HK-2 (cell line): Measurements from ENCODE around the gene ZMYM1.
"Not testable (repeated sequence)": the region's sequence is repeated elsewhere in the genome, so short reads cannot be mapped to it uniquely, and the experiment has no call there.

ENCODE experiments used
- DNase-seq: peaks from one replicate; pipeline ENCODE4 v3.0.0-alpha.2; 2018; ENCODE audit not compliant: unreplicated experiment

ZMYM1 gene

GRCh38 chr1:35079003-35079930 is at the start of gene ZMYM1:
Gene ZMYM1, plus strand, starts transcription at chr1:35079385. Its CDS starts 14,603 bp downstream, at chr1:35093988.
- peak; percentile 89 for DNase-seq

GRCh38 chr1:35029761-35030160 is 49.4 kb upstream of the ZMYM1 start:
- DNase-seq = no peak

- no peak for DNase-seq
These were observed 48.8 kb upstream of the ZMYM1 start for GRCh38 chr1:35030338-35030737.

GRCh38 chr1:35030756-35031446 is 48.3 kb upstream of the ZMYM1 start:
- DNase-seq = peak; percentile 45

- DNase-seq = no peak
These were observed 46.8 kb upstream of the ZMYM1 start for GRCh38 chr1:35032384-35032739.

- no peak for DNase-seq
These were observed 45.8 kb upstream of the ZMYM1 start for GRCh38 chr1:35033346-35033745.

- no peak for DNase-seq
These were observed 42.6 kb upstream of the ZMYM1 start for GRCh38 chr1:35036621-35037020.

GRCh38 chr1:35037206-35037605 is 42.0 kb upstream of the ZMYM1 start:
- no peak for DNase-seq

GRCh38 chr1:35038723-35039122 is 40.5 kb upstream of the ZMYM1 start:
- DNase-seq = no peak

- DNase-seq = no peak
These were observed 35.7 kb upstream of the ZMYM1 start for GRCh38 chr1:35043498-35043897.

- DNase-seq = no peak
These were observed 34.8 kb upstream of the ZMYM1 start for GRCh38 chr1:35044431-35044830.

- DNase-seq = no peak
These were observed 32.5 kb upstream of the ZMYM1 start for GRCh38 chr1:35046730-35047129.

GRCh38 chr1:35047188-35047858 is 31.9 kb upstream of the ZMYM1 start:
- peak; percentile 38 for DNase-seq

- no peak for DNase-seq
These were observed 30.1 kb upstream of the ZMYM1 start for GRCh38 chr1:35049116-35049515.

GRCh38 chr1:35053433-35053832 is 25.8 kb upstream of the ZMYM1 start:
- DNase-seq = no peak

GRCh38 chr1:35054282-35054681 is 24.9 kb upstream of the ZMYM1 start:
- DNase-seq = not testable (repeated sequence)

GRCh38 chr1:35058321-35058720 is 20.9 kb upstream of the ZMYM1 start:
- not testable (repeated sequence) for DNase-seq

GRCh38 chr1:35058988-35059387 is 20.2 kb upstream of the ZMYM1 start:
- DNase-seq = no peak

- DNase-seq = peak; percentile 17
These were observed 16.5 kb upstream of the ZMYM1 start for GRCh38 chr1:35062518-35063196.

GRCh38 chr1:35064265-35064664 is 14.9 kb upstream of the ZMYM1 start:
- no peak for DNase-seq

- no peak for DNase-seq
These were observed 9.4 kb upstream of the ZMYM1 start for GRCh38 chr1:35069746-35070145.

GRCh38 chr1:35073265-35073811 is 5.8 kb upstream of the ZMYM1 start:
- no peak for DNase-seq
